NCI-H2107 (cell line): ENCODE data around the gene AXDND1.
"Not testable (repeated sequence)": the region's sequence is repeated elsewhere in the genome, so short reads cannot be mapped to it uniquely, and the experiment has no call there.

ENCODE experiments used
- DNase-seq: peaks from one replicate; lab custom pipeline; 2025; lab: John Stamatoyannopoulos, UW

Gene AXDND1

GRCh38 chr1:179369751-179370341 lies 4.1 kb downstream of the AXDND1 start:
- DNase-seq: peak; percentile 61

- DNase-seq: no peak
Measured at GRCh38 chr1:179372160-179372559, 6.4 kb downstream of the AXDND1 start.

GRCh38 chr1:179376223-179376622 lies 10.5 kb downstream of the AXDND1 start:
- no peak for DNase-seq

GRCh38 chr1:179380299-179380698 lies 14.5 kb downstream of the AXDND1 start:
- DNase-seq: no peak

GRCh38 chr1:179384027-179384426 lies 18.3 kb downstream of the AXDND1 start:
- no peak for DNase-seq

GRCh38 chr1:179385510-179385909 lies 19.7 kb downstream of the AXDND1 start:
- no peak for DNase-seq

- DNase-seq: no peak
Measured at GRCh38 chr1:179393721-179394120, 27.9 kb downstream of the AXDND1 start.

GRCh38 chr1:179399399-179399798 lies 33.6 kb downstream of the AXDND1 start:
- DNase-seq: not testable (repeated sequence)

- DNase-seq: not testable (repeated sequence)
Measured at GRCh38 chr1:179417760-179418159, 52.0 kb downstream of the AXDND1 start.

GRCh38 chr1:179418706-179419105 lies 52.9 kb downstream of the AXDND1 start:
- not testable (repeated sequence) for DNase-seq

- DNase-seq: no peak
Measured at GRCh38 chr1:179424610-179425009, 58.8 kb downstream of the AXDND1 start.

GRCh38 chr1:179425186-179425585 lies 59.4 kb downstream of the AXDND1 start:
- no peak for DNase-seq

GRCh38 chr1:179437171-179437570 lies 71.4 kb downstream of the AXDND1 start:
- DNase-seq: no peak

GRCh38 chr1:179439646-179440045 lies 73.9 kb downstream of the AXDND1 start:
- not testable (repeated sequence) for DNase-seq

GRCh38 chr1:179440301-179440700 lies 74.5 kb downstream of the AXDND1 start:
- not testable (repeated sequence) for DNase-seq

GRCh38 chr1:179440971-179441370 lies 75.2 kb downstream of the AXDND1 start:
- no peak for DNase-seq

- DNase-seq: no peak
Measured at GRCh38 chr1:179441501-179441900, 75.7 kb downstream of the AXDND1 start.

- DNase-seq: not testable (repeated sequence)
Measured at GRCh38 chr1:179442846-179443245, 77.1 kb downstream of the AXDND1 start.

- no peak for DNase-seq
Measured at GRCh38 chr1:179445593-179445992, 79.8 kb downstream of the AXDND1 start.

GRCh38 chr1:179447489-179447888 lies 81.7 kb downstream of the AXDND1 start:
- DNase-seq: no peak

- no peak for DNase-seq
Measured at GRCh38 chr1:179448437-179449149, 82.8 kb downstream of the AXDND1 start.

GRCh38 chr1:179459606-179460206 lies 93.9 kb downstream of the AXDND1 start:
- not testable (repeated sequence) for DNase-seq

GRCh38 chr1:179465661-179466060 lies 99.9 kb downstream of the AXDND1 start:
- DNase-seq: not testable (repeated sequence)
